ENCODE measurements around the gene TOR2A. TPM values are rescaled to one million over a fixed set of nuclear protein-coding genes. Genes with fewer than 3 reads are reported as not detected.
"Not testable (repeated sequence)": the region's sequence is repeated elsewhere in the genome, so short reads cannot be mapped to it uniquely, and the experiment has no call there.

TOR2A gene
- total RNA-seq, 6 donors from 2014 or later: 11.4 to 27.2 (median 21.0) TPM

DNA sequence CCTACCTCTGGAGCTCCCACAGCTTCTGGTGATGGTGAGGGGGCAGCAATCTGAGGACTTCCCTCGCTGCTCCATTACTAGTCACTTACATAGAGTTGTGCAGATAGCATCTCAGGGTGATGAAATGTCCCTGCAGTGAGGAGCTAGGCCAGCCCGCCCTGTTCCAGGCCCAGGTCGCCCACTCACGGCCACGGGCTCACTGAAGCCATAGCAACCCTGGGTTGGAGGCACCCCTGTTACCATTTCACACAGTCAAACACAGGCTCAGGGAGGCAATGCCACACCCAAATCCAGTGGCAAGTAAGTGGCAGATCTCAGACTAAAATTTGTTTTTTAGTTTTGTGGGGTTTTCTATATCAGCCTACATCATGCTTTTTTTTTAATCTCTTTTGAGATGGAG lies 23.7 kb upstream of the TOR2A start:
- peak overlapping the region in 3 of 4 donors; percentile 17 to 46 (median 40) for H3K4me3 ChIP-seq
- no peak for DNase-seq
- TF ChIP-seq, protein P1, sequence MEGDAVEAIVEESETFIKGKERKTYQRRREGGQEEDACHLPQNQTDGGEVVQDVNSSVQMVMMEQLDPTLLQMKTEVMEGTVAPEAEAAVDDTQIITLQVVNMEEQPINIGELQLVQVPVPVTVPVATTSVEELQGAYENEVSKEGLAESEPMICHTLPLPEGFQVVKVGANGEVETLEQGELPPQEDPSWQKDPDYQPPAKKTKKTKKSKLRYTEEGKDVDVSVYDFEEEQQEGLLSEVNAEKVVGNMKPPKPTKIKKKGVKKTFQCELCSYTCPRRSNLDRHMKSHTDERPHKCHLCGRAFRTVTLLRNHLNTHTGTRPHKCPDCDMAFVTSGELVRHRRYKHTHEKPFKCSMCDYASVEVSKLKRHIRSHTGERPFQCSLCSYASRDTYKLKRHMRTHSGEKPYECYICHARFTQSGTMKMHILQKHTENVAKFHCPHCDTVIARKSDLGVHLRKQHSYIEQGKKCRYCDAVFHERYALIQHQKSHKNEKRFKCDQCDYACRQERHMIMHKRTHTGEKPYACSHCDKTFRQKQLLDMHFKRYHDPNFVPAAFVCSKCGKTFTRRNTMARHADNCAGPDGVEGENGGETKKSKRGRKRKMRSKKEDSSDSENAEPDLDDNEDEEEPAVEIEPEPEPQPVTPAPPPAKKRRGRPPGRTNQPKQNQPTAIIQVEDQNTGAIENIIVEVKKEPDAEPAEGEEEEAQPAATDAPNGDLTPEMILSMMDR (IDR thresholded peaks at IDR 0.05): no peak
- TF ChIP-seq POLR2AphosphoS5 (IDR thresholded peaks at IDR 0.05) (no peak), POLR2A (IDR thresholded peaks at IDR 0.05) (no peak), EP300 (IDR thresholded peaks at IDR 0.05) (no peak)
- H3K27me3 ChIP-seq: peaks cover 0 to 16% (median 4%) of the 10 kb centered on the region in 4 donors
- 40 to 58% methylated on average over 3 to 5 of the region's 5 CpGs for WGBS, 2 donors
- H3K36me3 ChIP-seq: peaks cover 0 to 27% (median 7%) of the 10 kb centered on the region in 4 donors
- H3K9me3 ChIP-seq: no peaks in the 10 kb centered on the region
- peak overlapping the region; percentile 58 to 89 (median 87) for H3K27ac ChIP-seq
- peaks cover 14 to 49% (median 27%) of the 10 kb centered on the region in 4 donors for H3K4me1 ChIP-seq
- ATAC-seq (ENCODE audit: low FRiP score in 2 of 2): no peak

DNA sequence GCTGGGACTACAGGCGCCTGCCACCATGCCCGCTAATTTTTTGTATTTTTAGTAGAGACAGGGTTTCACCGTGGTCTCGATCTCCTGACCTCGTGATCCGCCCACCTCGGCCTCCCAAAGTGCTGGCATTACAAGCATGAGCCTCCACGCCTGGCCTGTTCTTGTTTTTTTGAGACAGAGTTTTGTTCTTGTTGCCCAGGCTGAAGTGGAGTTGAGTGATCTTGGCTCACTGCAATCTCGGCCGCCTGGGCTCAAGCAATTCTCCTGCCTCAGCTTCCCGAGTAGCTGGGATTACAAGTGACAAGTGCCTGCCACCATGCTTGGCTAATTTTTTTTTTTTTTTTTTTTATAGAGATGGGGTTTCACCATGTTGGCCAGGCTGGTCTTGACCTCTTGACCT lies 21.7 kb upstream of the TOR2A start:
- not testable (repeated sequence) for DNase-seq; H3K9me3 ChIP-seq; ATAC-seq (ENCODE audit: low FRiP score in 2 of 2)
- peaks cover 0 to 16% (median 4%) of the 10 kb centered on the region in 4 donors for H3K27me3 ChIP-seq
- 58 to 77% methylated on average over 11 of the region's 11 CpGs for WGBS, 2 donors
- H3K4me1 ChIP-seq: peaks cover 4 to 30% (median 17%) of the 10 kb centered on the region in 4 donors
- peak overlapping the region in 3 of 4 donors; percentile 44 to 89 (median 89) for H3K27ac ChIP-seq
- peaks cover 0 to 38% (median 10%) of the 10 kb centered on the region in 4 donors for H3K36me3 ChIP-seq
- peak overlapping the region in 1 of 4 donors; percentile 46 for H3K4me3 ChIP-seq

DNA sequence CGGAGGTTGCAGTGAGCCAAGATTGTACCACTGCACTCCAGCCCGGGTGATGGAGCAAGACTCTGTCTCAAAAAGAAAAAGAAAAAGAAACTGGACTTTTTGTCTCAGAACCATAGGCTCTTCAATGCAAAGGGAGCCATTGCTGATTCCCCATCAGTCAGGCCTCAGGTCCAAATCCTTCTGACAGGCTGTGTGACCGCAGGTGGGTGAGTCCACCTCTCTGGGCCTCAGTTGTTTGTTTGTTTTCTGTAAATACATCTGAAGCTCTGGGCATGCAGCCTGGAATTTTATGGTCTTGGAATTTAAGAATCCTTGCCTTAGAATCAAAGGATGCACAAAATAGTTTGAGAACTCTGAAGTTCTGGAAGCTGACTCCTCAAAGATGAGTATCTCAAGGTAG lies 21.1 kb upstream of the TOR2A start:
- ATAC-seq (ENCODE audit: low FRiP score in 2 of 2) (no peak), DNase-seq (no peak)
- peak overlapping the region in 2 of 4 donors; percentile 38 to 47 for H3K4me3 ChIP-seq
- no peak for TF ChIP-seq POLR2AphosphoS5 (IDR thresholded peaks at IDR 0.05)
- TF ChIP-seq POLR2A (IDR thresholded peaks at IDR 0.05): no peak
- TF ChIP-seq, protein P1 (IDR thresholded peaks at IDR 0.05): no peak
- TF ChIP-seq EP300 (IDR thresholded peaks at IDR 0.05): no peak
- 87% methylated on average over 3 of the region's 3 CpGs for WGBS, 2 donors
- H3K4me1 ChIP-seq: peaks cover 4 to 30% (median 14%) of the 10 kb centered on the region in 4 donors
- H3K9me3 ChIP-seq: no peaks in the 10 kb centered on the region
- peaks cover 0 to 44% (median 14%) of the 10 kb centered on the region in 4 donors for H3K36me3 ChIP-seq
- peaks cover 0 to 16% (median 4%) of the 10 kb centered on the region in 4 donors for H3K27me3 ChIP-seq
- peak overlapping the region; percentile 56 to 89 (median 74) for H3K27ac ChIP-seq

DNA sequence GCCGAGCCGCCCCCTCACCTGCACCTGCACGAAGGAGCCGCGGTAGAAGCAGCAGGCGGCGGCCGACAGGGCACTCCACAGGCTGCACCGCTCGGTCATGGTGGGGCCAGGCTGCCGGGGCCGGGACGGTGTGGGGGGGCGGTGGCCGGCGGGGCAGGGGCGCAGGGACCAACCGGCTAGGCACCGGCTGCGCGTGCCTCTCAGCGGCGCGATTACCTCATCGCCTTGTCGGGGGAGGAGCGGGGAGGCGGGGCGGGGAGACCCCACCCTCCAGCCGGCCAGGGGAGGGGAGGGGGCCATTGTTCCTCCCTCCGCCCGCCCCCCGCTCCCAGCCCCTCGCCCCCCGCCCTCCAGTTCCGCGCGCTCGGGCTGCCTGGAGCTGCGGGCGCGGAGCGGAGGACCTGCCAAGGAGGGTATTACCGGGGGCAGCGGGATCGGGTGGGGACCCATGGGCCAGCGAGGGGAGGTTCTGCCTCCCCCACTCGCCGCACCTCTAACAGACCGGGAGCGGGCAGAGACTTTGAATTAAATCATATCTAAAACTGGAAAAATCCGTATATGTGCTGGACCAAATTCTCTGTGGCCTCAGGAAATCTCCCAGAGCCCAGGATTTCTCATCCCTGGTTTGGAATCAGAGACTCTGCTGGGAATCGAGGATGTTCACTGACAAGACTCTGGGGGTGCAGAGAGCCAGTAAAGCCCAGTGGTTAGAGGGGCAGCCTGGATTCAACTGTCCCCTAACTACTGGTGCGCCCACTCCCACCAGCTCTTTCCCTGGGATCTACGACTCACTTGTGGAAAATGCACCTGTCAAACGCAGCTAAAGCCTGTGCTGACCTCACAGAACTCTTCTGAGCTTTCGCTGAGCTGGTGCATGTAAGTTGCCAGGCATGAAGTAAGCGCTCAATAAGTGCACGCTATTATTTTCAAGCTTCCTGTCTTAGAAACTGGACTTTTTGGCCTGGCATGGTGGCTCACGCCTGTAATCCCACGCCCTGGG lies 20.3 kb upstream of the TOR2A start:
- Histone ChIP-seq H3K27me3 (peaks cover 0 to 16% (median 4%) of the 10 kb centered on the region in 4 donors), H3K4me3 (peak overlapping the region in 3 of 4 donors; percentile 31 to 47 (median 38)), H3K4me1 (peaks cover 4 to 30% (median 14%) of the 10 kb centered on the region in 4 donors), H3K27ac (peak overlapping the region; percentile 56 to 89 (median 74)), H3K36me3 (peaks cover 0 to 53% (median 20%) of the 10 kb centered on the region in 4 donors), H3K9me3 (no peaks in the 10 kb centered on the region)
- peak in 1 of 2 donors; percentile 19 for TF ChIP-seq POLR2AphosphoS5 (IDR thresholded peaks at IDR 0.05)
- no peak for TF ChIP-seq POLR2A (IDR thresholded peaks at IDR 0.05)
- DNase-seq (peak in 1 of 2 donors; percentile 77), ATAC-seq (ENCODE audit: low FRiP score in 2 of 2) (peak in 1 of 2 donors; percentile 42)
- WGBS, 2 donors: 44 to 57% methylated on average over 10 to 30 of the region's 61 CpGs

DNA sequence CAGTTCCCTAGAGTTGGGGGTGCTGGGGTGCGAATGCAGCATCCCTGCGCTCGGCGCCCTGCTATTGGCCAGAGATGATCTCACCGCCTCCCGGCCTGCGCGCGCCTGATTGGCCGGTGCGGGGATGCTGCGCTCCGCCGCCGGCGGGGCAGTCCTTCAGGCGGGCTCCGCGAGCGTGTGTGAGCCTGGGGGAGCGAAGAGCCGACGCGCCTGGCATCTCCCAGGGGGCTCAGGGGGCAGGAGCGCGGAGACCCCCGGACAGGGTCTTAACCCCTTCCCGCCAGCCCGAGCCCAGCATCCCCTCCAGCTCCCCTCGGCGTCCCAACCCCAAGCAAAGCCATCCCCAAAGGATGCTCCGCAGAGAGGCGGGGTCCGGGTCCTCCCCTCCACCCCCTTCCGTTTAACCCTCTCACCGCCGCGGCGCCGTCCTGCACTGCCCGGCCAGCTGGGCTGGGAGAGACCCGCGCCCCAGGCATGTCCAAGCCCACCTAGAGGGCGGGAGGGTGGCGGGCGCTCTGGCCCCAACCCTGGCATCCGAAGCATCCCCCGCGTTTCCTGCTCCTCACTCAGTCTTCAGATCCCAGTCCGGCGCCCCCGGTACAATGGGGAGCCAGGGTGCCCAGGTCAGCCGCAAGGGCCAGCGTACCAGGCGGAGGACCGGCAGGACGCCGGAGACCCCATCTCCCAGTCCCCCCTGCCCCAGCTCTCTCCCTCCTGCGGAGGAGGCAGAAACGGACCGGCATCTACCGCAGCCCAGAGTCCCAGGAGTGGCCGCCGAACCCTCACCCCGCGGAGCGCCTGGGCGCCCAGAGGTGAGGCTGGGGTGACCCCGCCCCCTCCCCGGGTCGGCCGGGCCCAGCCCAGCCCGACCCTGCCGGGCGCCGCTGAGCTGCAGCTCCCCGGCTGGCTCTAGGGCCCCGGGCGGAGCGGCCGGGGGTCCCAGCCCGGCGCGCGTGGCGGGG lies 19.3 kb upstream of the TOR2A start:
- 51 to 54% methylated on average over 27 to 58 of the region's 86 CpGs for WGBS, 2 donors
- H3K4me3 ChIP-seq: peak overlapping the region in 3 of 4 donors; percentile 31 to 47 (median 38)
- H3K27ac ChIP-seq: peak overlapping the region; percentile 56 to 89 (median 74)
- DNase-seq (peak in 1 of 2 donors; percentile 80), ATAC-seq (ENCODE audit: low FRiP score in 2 of 2) (peak in 1 of 2 donors; percentile 23)
- peaks cover 0 to 16% (median 4%) of the 10 kb centered on the region in 4 donors for H3K27me3 ChIP-seq
- H3K36me3 ChIP-seq: peaks cover 0 to 56% (median 27%) of the 10 kb centered on the region in 4 donors
- peaks cover 4 to 30% (median 14%) of the 10 kb centered on the region in 4 donors for H3K4me1 ChIP-seq
- no peaks in the 10 kb centered on the region for H3K9me3 ChIP-seq
- TF ChIP-seq EP300 (IDR thresholded peaks at IDR 0.05) (no peak), POLR2AphosphoS5 (IDR thresholded peaks at IDR 0.05) (no peak), POLR2A (IDR thresholded peaks at IDR 0.05) (no peak)
- TF ChIP-seq, protein P1 (IDR thresholded peaks at IDR 0.05): no peak

All from upper lobe of left lung (tissue), 6 donors.